ENCODE measurements around the gene KRT14.

DNA sequence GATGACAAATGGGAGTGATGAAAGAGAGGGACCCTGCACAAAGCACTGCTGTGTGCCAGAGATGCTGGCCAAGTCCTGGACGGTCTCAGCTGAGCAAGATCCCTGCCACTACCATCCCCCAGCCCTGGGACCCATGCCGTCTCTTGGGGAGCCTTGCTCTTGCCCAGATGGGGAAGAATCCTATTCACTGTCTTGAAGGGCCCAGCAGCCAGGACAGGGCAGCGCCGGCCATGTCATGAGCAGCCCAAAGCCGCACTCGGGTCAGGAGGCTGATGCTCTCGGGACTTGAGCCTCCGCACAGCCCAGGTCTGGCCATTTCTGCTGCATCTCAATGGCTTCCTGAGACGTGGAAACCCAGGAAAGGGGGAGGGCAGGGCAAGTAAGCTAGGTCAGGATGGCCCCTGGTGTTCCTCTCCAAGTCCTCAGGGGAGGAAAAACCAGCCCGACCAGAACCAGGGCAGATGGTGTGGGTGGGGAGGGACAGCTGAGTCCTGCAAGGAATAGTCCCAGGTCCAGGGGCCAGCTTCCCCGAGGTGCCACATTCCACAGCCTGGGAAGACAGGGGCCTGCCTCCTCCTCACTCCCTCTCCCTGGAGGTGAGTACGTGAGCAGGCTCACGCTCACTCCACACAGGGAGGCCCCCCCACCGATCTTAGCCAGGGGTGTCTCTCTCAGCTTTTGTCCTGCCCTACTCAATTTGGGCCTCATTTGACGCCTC lies 50.8 kb downstream of the KRT14 start:
- no peak for TF ChIP-seq POLR2A (IDR thresholded peaks at IDR 0.05)
- TF ChIP-seq, protein P1, sequence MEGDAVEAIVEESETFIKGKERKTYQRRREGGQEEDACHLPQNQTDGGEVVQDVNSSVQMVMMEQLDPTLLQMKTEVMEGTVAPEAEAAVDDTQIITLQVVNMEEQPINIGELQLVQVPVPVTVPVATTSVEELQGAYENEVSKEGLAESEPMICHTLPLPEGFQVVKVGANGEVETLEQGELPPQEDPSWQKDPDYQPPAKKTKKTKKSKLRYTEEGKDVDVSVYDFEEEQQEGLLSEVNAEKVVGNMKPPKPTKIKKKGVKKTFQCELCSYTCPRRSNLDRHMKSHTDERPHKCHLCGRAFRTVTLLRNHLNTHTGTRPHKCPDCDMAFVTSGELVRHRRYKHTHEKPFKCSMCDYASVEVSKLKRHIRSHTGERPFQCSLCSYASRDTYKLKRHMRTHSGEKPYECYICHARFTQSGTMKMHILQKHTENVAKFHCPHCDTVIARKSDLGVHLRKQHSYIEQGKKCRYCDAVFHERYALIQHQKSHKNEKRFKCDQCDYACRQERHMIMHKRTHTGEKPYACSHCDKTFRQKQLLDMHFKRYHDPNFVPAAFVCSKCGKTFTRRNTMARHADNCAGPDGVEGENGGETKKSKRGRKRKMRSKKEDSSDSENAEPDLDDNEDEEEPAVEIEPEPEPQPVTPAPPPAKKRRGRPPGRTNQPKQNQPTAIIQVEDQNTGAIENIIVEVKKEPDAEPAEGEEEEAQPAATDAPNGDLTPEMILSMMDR (IDR thresholded peaks at IDR 0.05) = no peak

All from heart left ventricle (tissue), 13 donors.